ENCODE results near the gene TPM1.

DNA sequence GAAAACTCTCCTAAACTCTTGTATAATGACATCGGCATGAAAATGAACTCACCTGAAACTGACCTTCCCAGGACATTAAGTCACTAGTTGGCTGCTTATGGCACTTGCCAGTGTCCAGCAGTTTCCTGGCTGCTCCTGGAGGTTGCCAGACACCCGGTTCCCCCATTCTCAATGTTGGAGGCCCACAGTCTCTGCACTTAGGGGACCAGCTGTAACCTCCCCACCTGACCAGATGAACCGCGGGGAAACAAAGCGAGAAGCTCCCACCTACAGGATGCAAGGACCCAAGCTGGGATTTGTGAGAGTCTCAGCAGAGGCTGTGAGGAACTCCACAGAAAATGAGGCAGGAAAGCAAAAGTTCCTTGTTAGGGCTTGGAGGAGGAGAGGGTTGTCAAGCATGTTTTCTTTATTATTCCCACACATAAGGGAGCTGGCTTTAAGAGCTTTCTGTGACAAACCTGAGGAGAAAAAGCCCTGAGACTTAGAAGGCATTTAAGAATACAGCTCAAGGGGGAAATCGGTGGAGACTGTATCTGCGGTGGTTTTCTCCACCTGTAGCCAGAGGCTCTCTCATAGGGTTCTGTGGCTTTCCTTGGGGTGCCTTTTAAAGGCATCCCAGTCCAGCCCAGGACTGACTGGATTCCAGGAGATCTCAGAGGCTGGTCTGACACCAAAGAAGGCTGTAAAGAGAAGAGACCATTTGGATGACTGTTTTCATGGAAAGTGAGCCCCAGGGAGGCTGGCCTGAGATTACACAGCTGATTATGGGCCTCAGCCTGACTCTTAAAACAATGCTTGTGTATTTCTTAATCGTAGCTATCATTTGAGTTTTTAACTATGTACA lies 4.6 kb downstream of the TPM1 start:
- TF ChIP-seq CTCF (IDR thresholded peaks at IDR 0.05) (no peak), POLR2A (IDR thresholded peaks at IDR 0.05) (no peak), POLR2AphosphoS5 (IDR thresholded peaks at IDR 0.05) (peak in 1 of 3 donors; percentile 10)

All from breast epithelium (tissue), 3 donors.